BLaER1 (cell line): Measurements from ENCODE around the gene RUSC2.
"Not testable (repeated sequence)": the region's sequence is repeated elsewhere in the genome, so short reads cannot be mapped to it uniquely, and the experiment has no call there.

Experiments used
- H3K27ac ChIP-seq: shearing (Covaris generic); formaldehyde crosslinking; 2 replicates; pipeline ENCODE4 v1.8.1; 2022
- H3K27me3 ChIP-seq: shearing (Covaris generic); formaldehyde crosslinking; 2 replicates; pipeline ENCODE4 v1.8.1; 2022
- H3K36me3 ChIP-seq: shearing (Covaris generic); formaldehyde crosslinking; 2 replicates; pipeline ENCODE4 v1.8.1; 2022
- H3K4me1 ChIP-seq: shearing (Covaris generic); formaldehyde crosslinking; 2 replicates; pipeline ENCODE4 v1.8.1; 2022
- H3K4me2 ChIP-seq: shearing (Covaris generic); formaldehyde crosslinking; 2 replicates; pipeline ENCODE4 v1.8.1; 2022
- H3K4me3 ChIP-seq: shearing (Covaris generic); formaldehyde crosslinking; 2 replicates; pipeline ENCODE4 v1.8.1; 2022
- H3K9ac ChIP-seq: shearing (Covaris generic); formaldehyde crosslinking; 2 replicates; pipeline ENCODE4 v1.8.1; 2022
- H3K9me3 ChIP-seq: shearing (Covaris generic); formaldehyde crosslinking; 2 replicates; pipeline ENCODE4 v1.8.1; 2022
- H4K20me1 ChIP-seq: shearing (Covaris generic); formaldehyde crosslinking; 2 replicates; pipeline ENCODE4 v1.8.1; 2022
- Cebpa-rat ChIP-seq: shearing (Covaris generic); IDR thresholded peaks from 2 replicates; pipeline ENCODE4 v1.8.1; 2022

RUSC2 gene

GRCh38 chr9:35489313-35490154, at the start of gene RUSC2:
RUSC2 (plus strand) TSS chr9:35490111; CDS start chr9:35546522, 56,411 bp downstream.
- TF ChIP-seq Cebpa-rat = no peak
- Histone ChIP-seq H3K27ac (peak within 1 kb of the TSS; percentile 85), H3K9me3 (peaks cover 8% of the 10 kb centered on the region), H3K9ac (peak within 1 kb of the TSS; percentile 86), H3K4me2 (peak within 1 kb of the TSS; percentile 94), H3K36me3 (peaks cover 11% of the 10 kb centered on the region; the same call in 1 of the 2 replicates), H3K4me3 (peak within 1 kb of the TSS; percentile 81), H4K20me1 (no peaks in the 10 kb centered on the region), H3K27me3 (no peaks in the 10 kb centered on the region), H3K4me1 (peaks cover 33% of the 10 kb centered on the region)

- Histone ChIP-seq H3K4me2 (no peak overlapping the region), H3K27ac (no peak overlapping the region), H3K4me3 (no peak overlapping the region), H4K20me1 (no peaks in the 10 kb centered on the region), H3K36me3 (no peaks in the 10 kb centered on the region), H3K9ac (no peak overlapping the region), H3K27me3 (no peaks in the 10 kb centered on the region), H3K9me3 (no peaks in the 10 kb centered on the region), H3K4me1 (no peaks in the 10 kb centered on the region)
- no peak for TF ChIP-seq Cebpa-rat
Observed at GRCh38 chr9:35446012-35446411, 43.9 kb upstream of the RUSC2 start.

- Histone ChIP-seq H3K27ac (no peak overlapping the region), H3K27me3 (no peaks in the 10 kb centered on the region), H3K4me3 (no peak overlapping the region), H3K4me1 (no peaks in the 10 kb centered on the region), H3K36me3 (no peaks in the 10 kb centered on the region), H3K9ac (no peak overlapping the region), H3K4me2 (no peak overlapping the region), H3K9me3 (peaks cover 3% of the 10 kb centered on the region), H4K20me1 (no peaks in the 10 kb centered on the region)
- no peak for TF ChIP-seq Cebpa-rat
Observed at GRCh38 chr9:35448496-35448895, 41.4 kb upstream of the RUSC2 start.

- no peak overlapping the region for H3K9ac ChIP-seq
- peaks cover 19% of the 10 kb centered on the region for H3K9me3 ChIP-seq
- no peaks in the 10 kb centered on the region for H3K4me1 ChIP-seq
- TF ChIP-seq Cebpa-rat = no peak
- H4K20me1 ChIP-seq = no peaks in the 10 kb centered on the region
- no peak overlapping the region for H3K4me2 ChIP-seq
- H3K27ac ChIP-seq = no peak overlapping the region
- H3K4me3 ChIP-seq = no peak overlapping the region
- no peaks in the 10 kb centered on the region for H3K36me3 ChIP-seq
- H3K27me3 ChIP-seq = no peaks in the 10 kb centered on the region
Observed at GRCh38 chr9:35452481-35452880, 37.4 kb upstream of the RUSC2 start.

GRCh38 chr9:35453786-35454185, 36.1 kb upstream of the RUSC2 start:
- Histone ChIP-seq H3K27me3 (no peaks in the 10 kb centered on the region), H3K27ac (no peak overlapping the region), H4K20me1 (no peaks in the 10 kb centered on the region), H3K9ac (no peak overlapping the region), H3K9me3 (peaks cover 19% of the 10 kb centered on the region), H3K4me1 (no peaks in the 10 kb centered on the region), H3K4me2 (no peak overlapping the region), H3K4me3 (no peak overlapping the region), H3K36me3 (no peaks in the 10 kb centered on the region)
- TF ChIP-seq Cebpa-rat = no peak

GRCh38 chr9:35464141-35465025, 25.5 kb upstream of the RUSC2 start:
- Histone ChIP-seq H3K9ac (no peak overlapping the region), H3K4me1 (peaks cover 12% of the 10 kb centered on the region), H3K36me3 (no peaks in the 10 kb centered on the region), H3K27ac (no peak overlapping the region), H4K20me1 (no peaks in the 10 kb centered on the region), H3K4me2 (peak overlapping the region; percentile 28), H3K27me3 (no peaks in the 10 kb centered on the region), H3K4me3 (no peak overlapping the region), H3K9me3 (peaks cover 35% of the 10 kb centered on the region)
- no peak for TF ChIP-seq Cebpa-rat

- Histone ChIP-seq H4K20me1 (no peaks in the 10 kb centered on the region), H3K4me1 (no peaks in the 10 kb centered on the region), H3K4me2 (no peak overlapping the region), H3K27me3 (no peaks in the 10 kb centered on the region), H3K27ac (no peak overlapping the region), H3K36me3 (no peaks in the 10 kb centered on the region), H3K4me3 (no peak overlapping the region), H3K9me3 (no peaks in the 10 kb centered on the region), H3K9ac (no peak overlapping the region)
- no peak for TF ChIP-seq Cebpa-rat
Observed at GRCh38 chr9:35470340-35470739, 19.6 kb upstream of the RUSC2 start.

- H3K9ac ChIP-seq = no peak overlapping the region
- H3K4me2 ChIP-seq = no peak overlapping the region
- TF ChIP-seq Cebpa-rat = no peak
Observed at GRCh38 chr9:35470894-35471293, 19.0 kb upstream of the RUSC2 start.

GRCh38 chr9:35476596-35476995, 13.3 kb upstream of the RUSC2 start:
- H3K9ac ChIP-seq = no peak overlapping the region
- no peak overlapping the region for H3K4me3 ChIP-seq
- TF ChIP-seq Cebpa-rat = no peak
- H3K36me3 ChIP-seq = no peaks in the 10 kb centered on the region
- H3K4me1 ChIP-seq = no peaks in the 10 kb centered on the region
- H3K27me3 ChIP-seq = no peaks in the 10 kb centered on the region
- H3K27ac ChIP-seq = no peak overlapping the region
- no peaks in the 10 kb centered on the region for H3K9me3 ChIP-seq
- no peaks in the 10 kb centered on the region for H4K20me1 ChIP-seq
- H3K4me2 ChIP-seq = no peak overlapping the region

More at GRCh38 chr9:35470894-35471293, 19.0 kb upstream of the RUSC2 start:
- H3K36me3 ChIP-seq = no peaks in the 10 kb centered on the region
- no peak overlapping the region for H3K27ac ChIP-seq
- H3K9me3 ChIP-seq = no peaks in the 10 kb centered on the region
- H3K4me1 ChIP-seq = no peaks in the 10 kb centered on the region
- H4K20me1 ChIP-seq = no peaks in the 10 kb centered on the region
- H3K27me3 ChIP-seq = no peaks in the 10 kb centered on the region
- no peak overlapping the region for H3K4me3 ChIP-seq

- H3K9ac ChIP-seq, H3K4me3 ChIP-seq, H3K36me3 ChIP-seq, H3K9me3 ChIP-seq, H4K20me1 ChIP-seq, H3K4me2 ChIP-seq, H3K4me1 ChIP-seq, H3K27me3 ChIP-seq, H3K27ac ChIP-seq: not testable (repeated sequence)
Observed at GRCh38 chr9:35477211-35477855, 12.6 kb upstream of the RUSC2 start.
